ENCODE results near the gene PLEKHF1.
"Not testable (repeated sequence)": the region's sequence is repeated elsewhere in the genome, so short reads cannot be mapped to it uniquely, and the experiment has no call there.

The PLEKHF1 gene

DNA sequence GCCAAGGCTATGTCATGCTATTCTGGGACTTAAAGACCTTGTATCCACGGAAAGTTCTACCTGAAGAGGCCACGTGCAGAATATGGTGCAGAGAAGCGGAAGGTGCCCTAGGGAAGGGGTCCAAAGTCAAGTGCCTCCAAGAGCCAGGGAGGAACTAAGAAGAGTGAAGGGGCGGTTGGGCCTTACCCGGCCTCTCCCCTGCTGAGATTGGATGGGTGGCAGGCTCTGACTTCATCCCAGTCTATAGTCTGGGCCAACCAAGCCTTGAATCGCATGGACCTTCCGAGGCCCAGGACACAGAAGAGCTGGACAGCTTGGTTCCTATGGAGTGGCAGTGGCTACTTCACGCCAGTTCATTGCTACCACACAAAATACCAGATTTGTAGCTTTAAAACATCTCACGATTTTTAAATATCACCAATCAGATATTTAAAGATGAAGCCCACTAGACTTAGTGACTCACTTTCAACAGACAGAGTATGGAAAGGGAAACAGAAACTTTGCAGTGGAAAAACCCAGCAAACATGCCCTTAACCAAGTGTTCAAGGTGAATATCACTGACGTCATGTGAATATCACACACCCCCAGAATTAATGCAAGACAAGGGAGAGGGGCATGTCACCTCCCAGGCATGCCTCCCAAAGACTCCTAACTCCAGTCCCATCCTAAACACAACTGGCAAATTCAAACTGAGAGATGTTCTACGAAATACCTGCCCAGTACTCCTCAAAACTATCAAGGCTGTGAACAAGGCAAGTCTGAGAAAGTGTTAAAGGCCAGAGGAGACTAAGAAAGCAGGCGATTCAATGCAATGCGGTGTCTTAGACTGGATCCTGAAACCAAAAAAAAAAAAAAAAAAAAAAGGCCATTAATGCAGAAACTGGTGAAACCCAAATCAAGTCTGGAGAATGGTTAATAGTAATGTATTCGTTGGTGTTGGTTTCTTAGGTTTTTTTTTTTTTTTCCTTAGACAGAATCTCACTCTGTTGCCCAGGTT is 39.6 kb downstream of the PLEKHF1 start:
- no peak for DNase-seq

DNA sequence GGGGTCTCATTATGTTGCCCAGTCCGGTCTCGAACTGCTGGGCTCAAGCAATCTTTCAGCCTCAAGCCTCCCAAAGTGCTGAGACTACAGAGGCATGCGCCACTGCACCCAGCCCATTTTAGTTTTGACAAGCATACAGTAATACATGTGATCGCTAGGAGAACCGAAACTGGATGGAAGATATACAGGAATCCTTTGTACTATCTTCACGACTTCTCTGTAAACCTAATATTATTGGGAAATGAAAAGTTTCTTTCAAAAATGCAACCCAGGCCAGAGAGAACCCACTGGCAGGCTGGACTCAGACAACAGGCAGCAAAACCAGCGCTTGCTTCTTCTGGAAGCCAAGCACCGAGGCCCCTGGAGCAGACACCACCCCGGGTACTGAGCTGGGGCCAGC is 40.4 kb downstream of the PLEKHF1 start:
- no peak for DNase-seq

DNA sequence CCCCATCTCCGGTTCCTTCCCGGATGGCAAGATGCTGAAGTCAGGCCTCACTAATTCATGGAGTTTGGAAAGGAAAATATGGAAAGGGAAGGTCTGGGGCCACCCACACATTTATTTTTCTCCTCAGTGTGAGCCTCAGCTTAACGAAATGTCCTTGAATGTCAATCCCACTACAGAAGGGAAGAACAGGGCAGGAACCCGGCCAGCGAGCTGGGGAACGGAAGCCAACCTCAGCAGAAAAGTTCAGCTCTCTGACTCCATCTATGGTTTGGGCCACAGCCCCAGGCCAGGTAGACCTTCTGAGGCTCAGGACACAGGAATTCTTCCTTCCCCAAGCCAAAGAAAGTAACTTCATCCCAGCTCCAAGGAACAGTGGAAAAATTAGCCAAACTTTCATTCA is 41.4 kb downstream of the PLEKHF1 start:
- no peak for DNase-seq

DNA sequence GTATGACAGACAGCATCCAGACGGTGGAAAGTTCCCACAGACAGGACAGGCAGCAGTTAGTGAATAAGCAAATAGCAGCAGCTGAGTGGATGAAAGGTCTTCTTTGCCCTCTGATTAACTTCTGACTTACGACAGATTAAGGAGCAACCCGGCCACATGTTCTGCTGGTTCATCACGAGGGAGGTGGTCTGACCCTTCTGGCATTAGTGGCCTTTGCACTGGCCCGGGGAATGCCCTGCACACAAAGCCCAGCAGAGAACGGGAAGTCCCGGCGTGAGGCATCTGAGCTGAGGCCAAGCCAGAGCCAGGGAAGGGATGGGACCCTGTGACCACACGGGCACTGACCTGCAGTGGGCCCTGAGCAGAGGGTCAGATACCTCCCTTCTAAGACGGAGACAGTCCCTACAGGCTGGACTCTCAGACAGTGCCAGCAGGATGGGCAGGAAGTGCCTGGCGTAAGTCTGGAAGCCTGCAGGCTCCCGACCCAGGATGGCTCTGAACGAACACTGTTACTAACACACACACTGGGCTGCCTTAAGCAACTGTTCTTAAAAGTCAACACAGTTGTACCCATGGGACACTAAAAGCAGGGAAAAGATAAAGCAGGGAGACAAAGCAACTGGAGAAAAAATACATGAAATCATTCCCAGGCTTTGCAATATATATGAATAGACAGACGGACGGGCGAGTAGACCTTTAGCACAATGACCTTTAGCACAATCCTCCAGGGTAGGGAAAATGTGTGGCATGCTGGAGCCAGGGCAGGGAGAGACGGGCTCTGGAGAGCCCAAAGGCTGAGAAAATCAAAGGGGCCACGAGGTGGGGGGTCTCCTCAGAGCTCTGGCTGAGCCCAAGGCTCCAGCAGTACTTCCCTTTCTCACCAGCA is 43.5 kb downstream of the PLEKHF1 start:
- no peak for DNase-seq

DNA sequence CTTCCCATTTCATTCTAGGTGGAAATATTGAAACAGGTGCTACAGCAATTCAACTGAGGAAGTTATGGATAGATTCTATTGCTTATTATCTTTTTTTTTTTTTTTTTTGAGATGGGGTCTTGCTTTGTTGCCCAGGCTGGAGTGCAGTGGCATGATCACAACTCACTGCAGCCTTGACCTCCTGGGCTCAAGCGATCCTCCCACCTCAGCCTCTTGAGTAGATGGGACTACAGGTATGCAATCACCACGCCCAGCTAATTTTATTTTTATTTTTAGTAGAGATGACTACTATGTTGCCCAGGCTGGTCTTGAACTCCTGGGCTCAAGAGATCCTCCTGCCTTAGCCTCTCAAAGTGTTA is 44.2 kb downstream of the PLEKHF1 start:
- not testable (repeated sequence) for DNase-seq

DNA sequence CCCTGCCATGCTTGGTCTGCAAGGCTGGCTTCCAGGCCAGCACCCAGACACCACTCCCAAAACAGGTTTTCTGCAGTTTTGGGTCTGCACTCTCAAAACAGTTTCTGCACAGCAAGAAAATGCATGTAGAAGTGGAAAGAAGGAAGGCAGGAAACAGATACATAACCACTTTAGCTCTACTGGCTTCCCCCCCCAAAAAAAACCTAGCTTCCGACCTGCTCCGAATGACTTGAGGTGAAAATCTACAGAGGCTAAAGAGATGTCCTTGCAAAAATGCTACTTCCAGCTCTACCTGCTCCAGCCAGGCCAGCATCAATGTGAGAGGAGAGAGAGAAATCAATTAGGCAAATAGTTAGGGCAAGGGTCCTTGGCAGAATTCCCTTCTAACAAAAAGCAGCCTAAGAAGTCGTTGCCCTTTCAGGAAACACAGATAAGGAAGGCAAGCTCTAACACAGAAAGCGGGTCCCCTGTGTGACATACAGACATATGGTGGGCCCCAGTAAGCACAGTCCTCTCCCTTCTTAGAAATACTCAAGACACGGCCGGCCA is 46.4 kb downstream of the PLEKHF1 start:
- DNase-seq, result no peak

DNA sequence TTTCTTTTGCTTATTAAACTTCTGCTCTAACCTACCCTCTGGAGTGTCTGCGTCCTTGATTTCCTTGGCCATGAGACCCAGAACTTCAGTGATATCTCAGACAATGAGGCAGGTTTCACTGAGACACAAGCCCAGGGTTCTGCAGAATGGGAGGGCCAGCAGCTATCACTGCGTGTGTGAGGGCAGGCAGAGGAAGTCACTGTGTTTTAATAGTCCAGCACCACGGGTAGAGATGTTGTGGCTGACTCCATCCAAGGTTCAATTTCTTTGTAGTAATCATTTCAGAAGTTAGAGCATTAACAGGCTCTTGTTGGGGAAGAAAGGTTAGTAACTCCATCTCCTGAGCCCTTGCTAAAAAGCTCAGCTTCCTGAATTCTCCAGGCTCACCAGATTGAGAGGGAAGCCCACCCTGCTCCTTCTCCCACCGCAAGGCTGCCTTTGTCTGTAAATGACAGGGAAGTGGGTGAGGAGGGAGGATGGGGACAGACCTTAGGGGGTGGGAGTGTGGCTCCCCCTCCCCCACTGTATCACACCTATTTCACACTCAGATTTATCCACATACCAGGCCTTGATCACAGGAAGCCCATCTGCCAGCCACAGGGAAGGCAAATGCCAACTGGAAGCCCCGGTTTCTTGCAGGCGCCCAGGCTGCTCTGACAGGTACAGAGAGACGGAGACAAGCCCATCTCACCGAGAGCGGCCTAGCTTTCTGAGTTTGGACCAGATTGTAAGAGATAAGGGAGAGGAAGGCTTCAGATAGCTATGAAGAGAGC is 47.7 kb downstream of the PLEKHF1 start:
- DNase-seq, result no peak

DNA sequence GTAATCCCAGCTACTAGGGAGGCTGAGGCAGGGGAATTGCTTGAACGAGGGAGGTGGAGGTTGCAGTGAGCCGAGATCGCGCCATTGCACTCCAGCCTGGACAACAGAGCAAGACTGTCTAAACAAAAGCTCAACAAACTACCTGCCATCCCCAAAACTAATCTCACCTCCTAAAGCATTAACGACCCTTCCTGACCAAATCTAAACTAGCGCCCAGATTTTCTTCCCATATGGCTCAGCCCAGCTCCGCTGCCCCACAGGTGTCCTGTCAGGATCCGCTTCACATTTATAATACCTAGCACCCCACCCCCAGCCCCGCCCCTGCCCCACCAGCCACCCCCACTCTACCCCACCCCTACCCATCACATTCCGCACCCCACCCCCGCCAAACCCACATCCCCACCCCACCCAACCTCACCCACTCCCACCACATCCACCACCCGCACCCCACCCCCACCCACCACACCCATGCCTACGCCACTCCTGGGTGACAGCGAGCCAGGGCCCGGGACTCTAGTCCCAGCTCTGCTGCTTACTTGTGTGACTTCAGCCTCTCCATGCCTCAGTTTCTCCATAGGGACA is 49.2 kb downstream of the PLEKHF1 start:
- peak; percentile 43 for DNase-seq

DNA sequence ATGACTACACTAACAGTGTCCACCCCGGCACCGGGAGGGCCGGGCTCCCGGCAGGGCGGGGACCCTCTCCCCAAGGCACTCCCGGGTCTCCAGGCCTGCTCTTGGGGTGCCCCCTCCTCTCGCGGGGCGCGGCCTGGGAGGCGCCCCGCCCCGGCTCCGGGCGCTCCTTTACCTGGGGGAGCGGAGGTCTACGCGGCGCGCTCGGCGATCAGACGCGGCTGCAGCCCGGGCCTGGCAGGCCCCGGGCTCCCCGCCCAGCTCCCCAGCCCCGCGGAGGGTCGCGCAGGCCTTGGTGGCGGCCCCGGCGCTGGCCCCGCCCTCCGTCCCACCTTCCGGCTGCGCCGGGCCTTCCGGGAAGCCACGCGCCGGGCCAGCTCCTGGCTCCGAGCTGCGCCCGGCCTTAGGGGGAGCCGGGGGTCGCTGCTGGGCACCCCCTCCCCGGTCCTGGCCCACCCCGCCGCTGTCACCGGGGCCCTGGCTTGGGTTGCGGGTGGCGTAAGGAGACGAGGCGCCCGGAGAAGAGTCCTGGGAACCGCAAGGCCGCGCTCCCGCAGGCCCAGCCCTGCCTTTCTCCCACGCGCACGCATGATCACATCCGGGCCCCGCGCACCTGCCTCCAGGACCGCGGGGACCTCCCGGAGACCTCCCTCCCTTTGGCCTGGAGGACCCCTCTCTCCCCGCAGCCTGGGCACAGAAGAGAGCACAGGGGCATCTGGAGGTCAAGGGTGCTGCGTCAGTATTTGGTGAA is 49.9 kb downstream of the PLEKHF1 start, which contains the start of gene C19orf12:
C19orf12 (minus strand) TSS at position 309 of the 748 bp plus-strand sequence. CDS start 6,848 bp downstream, outside the sequence.
- DNase-seq, result peak; percentile 85

DNA sequence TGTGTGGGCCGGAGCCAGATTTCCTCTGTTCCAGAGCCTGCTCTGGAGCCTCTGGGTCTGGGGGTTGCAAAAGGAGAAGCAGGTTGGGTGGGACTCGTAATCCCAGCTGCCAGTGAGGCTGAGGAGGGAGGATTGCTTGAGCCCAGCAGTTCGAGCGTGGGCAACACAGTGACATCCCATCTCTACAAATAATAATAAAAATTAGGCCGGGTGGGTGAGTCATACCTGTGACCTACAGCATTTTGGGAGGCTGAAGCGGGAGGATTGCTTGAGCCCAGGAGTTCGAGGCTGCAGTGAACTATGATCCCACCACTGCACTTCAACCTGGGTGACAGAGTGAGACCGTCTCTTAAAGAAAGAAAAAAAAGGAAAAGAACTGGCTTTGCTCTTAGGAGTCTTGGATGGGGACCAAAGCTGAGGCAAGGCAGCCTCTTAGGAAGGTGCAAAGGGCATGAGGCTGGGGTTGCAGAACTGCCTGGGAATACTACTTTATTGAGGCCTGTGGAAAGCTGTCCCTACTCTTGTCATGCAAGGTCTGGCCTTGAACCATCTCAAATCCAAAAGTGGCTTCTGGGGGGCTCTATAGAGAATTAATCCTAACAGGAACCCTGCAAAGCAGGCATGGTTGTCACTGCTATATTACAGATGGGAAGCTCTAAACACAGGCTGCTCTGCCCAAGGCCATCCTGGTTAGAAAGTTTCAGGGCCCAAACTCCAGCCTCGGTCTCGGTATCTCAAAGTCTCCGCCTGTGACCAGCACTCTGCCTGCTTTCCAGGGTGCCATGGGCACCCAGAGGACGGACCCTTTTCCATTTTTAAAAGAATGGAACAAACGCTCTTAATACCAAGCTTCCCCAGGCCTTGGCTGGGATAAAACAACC is 50.7 kb downstream of the PLEKHF1 start:
- no peak for DNase-seq

DNA sequence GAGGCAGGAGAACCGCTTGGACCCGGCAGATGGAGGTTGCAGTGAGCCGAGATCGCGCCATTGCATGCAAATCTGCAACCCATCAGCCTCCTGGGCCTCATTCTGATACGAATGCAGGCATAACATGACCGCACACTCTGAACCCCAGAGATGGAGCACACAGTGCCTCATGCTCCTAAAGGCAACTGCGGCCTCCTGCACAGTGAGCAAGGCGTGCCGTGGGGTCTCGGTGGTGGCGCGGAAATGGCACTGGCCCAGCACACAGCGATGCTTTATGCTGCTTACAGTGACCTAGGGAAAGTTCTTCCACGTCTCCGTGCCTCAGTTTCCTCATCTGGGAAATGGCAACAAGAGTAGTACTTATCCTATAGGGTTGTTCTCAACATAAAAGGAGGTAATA is 51.8 kb downstream of the PLEKHF1 start:
- no peak for DNase-seq

DNA sequence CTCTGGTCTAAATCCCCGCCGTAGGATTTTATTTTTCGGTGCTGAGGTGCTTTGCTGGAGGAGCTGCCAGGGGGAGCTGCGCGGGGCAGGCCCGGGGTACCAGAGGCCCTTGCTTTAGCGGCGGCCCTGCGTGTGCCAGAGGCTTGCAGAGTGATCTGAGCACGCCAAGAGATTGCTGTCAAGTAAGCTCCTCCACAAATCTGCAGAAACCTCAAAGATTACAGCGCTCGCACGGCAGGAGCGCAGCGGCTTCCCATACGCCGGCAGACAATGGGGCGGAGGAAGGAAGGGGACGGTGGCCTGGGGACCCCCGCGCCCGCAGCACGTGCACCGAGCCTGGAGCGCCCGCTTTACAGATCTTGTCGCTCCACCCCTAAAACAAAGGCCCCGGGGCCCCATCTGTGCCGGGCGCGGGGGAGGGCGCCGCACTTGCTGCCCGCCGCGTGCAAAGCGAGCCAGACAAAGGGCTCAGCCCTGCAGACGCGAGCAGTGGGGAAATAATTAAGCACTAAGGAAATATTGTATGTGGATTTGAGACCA is 58.9 kb downstream of the PLEKHF1 start:
- peak; percentile 28 for DNase-seq

DNA sequence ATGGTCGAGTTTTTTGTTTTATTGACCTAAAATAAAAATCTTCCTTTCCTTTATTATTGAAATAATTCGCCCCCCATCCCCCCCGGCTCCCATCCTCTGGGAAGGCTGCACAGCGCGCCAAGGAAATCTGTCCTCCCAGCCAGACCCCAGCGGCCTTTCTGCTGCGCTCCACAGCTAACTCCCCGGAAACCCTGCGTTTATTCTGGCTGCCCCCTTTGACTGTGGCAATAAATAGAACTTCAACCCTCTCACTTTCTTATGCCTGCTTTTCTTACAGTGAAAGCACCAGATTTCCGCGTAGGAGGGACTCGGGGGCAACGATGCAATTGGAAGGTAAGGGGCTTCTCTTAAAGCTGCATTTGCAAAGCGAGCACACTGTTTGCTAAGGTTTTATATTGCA is 59.5 kb downstream of the PLEKHF1 start:
- DNase-seq, result no peak
